ENCODE measurements around the gene MCRS1.
"Not testable (repeated sequence)": the region's sequence is repeated elsewhere in the genome, so short reads cannot be mapped to it uniquely, and the experiment has no call there.

MCRS1 gene

GRCh38 chr12:49518914-49519573 is 48.9 kb downstream of the MCRS1 start:
- DNase-seq (ENCODE audit: low spot score) = no peak

DNA sequence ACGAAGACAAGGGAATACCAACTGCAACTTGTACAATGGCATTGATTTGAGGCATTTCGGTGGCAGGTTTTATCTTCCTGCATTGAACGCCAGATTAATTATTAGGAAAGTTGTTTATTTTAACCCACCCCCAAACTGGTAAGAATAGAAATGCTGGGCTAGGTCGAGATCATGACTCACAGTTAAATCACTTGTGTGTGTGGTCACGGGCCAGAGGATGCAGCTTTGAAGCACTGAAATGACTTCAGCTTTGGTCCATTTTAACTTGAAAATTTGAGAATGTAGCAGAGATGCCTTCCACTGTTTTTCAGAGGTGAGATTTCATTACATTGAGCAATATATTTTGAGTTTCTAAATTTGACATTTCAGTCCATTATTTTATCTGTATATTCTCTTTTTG is 52.7 kb downstream of the MCRS1 start:
- no peak for DNase-seq (ENCODE audit: low spot score)

DNA sequence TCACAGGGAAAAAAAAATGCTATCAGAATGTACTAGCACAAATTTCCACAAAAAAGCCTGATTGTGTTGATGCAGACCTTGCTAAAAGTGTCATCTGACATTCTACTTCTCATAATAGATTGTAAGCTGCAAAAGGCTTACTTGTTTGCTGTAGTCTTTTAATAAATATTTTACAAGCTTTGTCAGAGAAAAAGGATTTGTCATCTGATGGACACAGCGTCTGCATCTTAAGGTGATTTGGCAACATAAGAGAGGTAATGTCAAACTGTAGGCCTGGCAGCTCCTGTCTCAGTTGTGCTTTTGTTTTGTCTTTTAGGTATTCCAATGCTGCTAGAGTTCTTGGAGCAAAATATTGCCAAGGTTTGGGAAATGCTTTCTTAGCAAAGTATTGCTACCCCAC is 55.4 kb downstream of the MCRS1 start:
- no peak for DNase-seq (ENCODE audit: low spot score)

- DNase-seq (ENCODE audit: low spot score) = no peak
These were observed 56.5 kb downstream of the MCRS1 start for GRCh38 chr12:49511410-49511809.

GRCh38 chr12:49509681-49510080 is 58.3 kb downstream of the MCRS1 start:
- DNase-seq (ENCODE audit: low spot score) = not testable (repeated sequence)

Data from hematopoietic multipotent progenitor cell treated with erythropoietin and hydrocortisone succinate and interleukin-3 and kit ligand, for 17 days (in vitro differentiated cells).